GM19468 (cell line): ENCODE measurements around the gene PDK4.
"Not testable (repeated sequence)": the region's sequence is repeated elsewhere in the genome, so short reads cannot be mapped to it uniquely, and the experiment has no call there.

Experiments
- ATAC-seq: cut with Tn5 transposase; IDR thresholded peaks from one replicate; pipeline ENCODE4 v1.9.1; 2021; ENCODE audit warnings: mild to moderate bottlenecking, moderate library complexity, moderate number of reproducible peaks; ENCODE audit not compliant: unreplicated experiment; ENCODE audit errors: extremely low read depth

The PDK4 gene

GRCh38 chr7:95579318-95579717, 17.0 kb downstream of the PDK4 start:
- no peak for ATAC-seq

DNA sequence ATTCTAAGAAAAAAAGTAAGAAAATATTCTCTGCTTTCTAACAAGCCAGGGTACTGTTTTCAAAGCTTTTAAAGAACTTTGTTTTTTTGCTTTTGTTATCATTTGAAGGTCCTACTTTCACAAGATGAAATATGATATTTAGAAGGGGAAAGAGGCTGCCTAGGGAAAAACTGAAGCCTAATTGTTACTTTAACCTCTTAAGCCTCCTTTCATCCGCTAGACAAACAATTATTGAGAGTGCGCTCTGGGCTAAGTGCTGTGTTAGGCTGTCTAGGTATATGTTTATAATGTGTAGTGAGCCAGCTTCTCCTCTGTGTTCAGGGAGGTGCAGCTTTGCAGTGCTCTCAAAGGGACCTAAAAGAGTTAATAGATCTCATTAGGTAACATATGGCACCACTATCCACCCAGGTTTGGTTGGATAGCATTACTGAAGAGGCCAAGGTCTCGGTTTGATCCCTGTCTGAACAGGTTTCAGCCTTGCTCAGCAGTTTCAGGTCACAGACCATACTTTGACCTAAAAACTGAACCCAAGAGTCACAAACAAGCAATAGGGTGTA, 17.9 kb downstream of the PDK4 start:
- no peak for ATAC-seq

DNA sequence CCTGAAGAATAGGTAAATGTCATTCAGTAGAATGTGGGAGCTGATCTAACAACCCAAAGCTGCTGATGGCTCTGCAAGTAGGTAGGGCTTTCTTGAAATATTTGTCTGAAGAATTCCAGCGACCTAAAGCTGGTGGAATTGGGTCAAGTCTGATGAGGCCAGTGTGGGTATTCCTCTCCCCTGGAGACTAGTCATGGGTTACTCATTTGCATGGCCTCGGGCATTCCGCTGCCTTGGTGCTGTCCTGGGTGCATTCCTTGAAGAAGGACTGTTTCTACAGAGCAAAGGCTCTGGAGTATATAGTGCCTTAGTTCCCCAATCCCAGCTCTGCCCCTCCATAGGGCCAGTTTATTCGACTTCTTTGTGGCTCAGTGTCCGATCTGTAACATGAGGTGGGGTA, 19.2 kb downstream of the PDK4 start:
- no peak for ATAC-seq

DNA sequence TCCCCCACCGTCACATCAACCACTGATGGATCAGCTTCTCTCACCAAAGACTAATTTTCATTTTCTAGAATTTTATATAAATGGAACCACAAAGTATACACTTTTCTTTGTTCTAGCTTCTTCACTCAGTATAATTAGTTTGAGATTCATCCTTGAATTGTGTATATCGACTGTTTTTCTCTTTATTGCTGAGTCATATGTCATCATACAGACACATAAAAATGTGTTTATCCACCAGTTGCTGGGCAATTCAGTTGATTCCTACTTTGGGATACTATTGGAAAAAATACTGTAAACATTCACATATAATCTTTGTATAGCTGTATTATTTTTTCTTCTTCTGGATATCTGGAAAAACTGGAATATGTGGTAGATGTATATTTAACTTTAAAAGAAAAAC, 26.6 kb downstream of the PDK4 start:
- no peak for ATAC-seq

DNA sequence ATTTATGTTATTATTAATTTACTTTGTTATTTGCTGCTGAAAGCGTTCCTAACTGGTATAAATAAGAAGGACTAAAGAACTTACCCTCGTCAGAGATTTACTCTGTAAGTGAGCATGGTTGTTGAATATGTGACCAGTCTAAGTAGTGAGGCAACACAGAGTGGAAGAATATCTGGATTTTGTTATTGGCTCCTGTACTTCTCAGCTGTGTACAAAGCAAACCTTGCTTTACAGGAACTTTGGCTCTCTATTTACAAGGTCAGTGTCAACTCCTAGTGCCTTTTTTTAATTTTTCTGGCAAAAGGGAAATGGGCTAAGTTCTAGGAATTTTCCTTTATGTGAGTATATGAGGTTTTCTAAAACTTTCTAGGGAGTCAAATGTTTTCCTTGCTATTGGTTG, 35.6 kb downstream of the PDK4 start:
- ATAC-seq, result no peak

GRCh38 chr7:95558864-95559263, 37.5 kb downstream of the PDK4 start:
- ATAC-seq, result no peak

GRCh38 chr7:95556777-95557176, 39.5 kb downstream of the PDK4 start:
- no peak for ATAC-seq

DNA sequence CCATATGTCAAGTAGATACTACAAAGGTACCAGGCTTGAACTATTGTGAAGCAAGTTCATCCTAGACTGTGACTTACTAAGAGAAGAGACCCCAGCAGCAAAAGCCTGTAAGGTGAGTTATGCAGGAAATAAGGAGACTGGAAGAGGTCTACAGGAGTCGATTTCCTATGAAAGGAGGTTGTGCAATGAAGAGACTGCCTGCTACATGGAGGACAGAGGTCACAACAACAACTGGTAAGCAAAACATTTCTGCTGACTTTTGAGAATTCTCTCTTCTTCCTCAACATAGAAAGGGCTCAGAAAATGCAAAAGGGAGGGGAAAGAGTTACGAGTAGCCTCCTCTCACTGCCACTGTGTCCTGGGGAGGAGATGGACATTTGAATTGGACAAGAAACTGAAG, 42.4 kb downstream of the PDK4 start:
- ATAC-seq, result no peak

- not testable (repeated sequence) for ATAC-seq
These were observed 44.0 kb downstream of the PDK4 start for GRCh38 chr7:95552010-95552926.

- ATAC-seq, result no peak
These were observed 45.8 kb downstream of the PDK4 start for GRCh38 chr7:95550546-95550945.

DNA sequence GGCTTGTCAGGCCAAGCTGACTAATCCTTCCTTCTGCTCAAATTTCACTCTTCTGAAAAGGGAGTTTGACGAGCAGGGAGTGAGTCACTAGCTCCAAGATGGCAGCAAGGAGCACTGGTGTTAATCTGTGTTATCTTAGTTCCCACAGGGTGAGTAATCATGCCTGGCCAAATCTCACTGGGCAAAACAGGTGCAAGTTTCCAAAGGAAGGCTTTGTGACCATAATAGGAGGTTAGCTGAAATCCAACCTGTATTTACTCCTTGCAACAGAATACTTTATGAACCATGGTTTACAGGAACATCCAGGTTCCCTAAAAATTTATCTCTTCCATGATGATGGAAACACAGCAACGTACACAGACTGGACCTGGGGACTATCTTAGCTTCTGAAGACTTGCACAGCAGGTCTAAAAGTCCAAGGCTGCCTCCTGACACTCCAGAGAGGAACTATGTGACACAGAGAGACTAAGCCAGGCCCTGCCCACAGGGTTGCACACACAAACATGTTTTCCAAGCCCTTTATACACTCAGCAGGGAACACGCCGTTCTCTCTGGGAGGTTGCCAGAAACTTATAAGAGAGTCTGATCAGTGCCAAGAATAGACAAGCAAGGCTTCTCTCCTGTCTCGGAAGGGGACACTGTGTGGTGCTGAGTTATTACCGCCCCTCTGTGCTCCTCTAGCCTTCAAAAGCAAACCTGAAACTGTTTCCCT, 46.3 kb downstream of the PDK4 start:
- no peak for ATAC-seq

- no peak for ATAC-seq
These were observed 48.7 kb downstream of the PDK4 start for GRCh38 chr7:95547361-95548348.

GRCh38 chr7:95546647-95547046, 49.7 kb downstream of the PDK4 start:
- no peak for ATAC-seq

- no peak for ATAC-seq
These were observed 50.6 kb downstream of the PDK4 start for GRCh38 chr7:95545673-95546072.

DNA sequence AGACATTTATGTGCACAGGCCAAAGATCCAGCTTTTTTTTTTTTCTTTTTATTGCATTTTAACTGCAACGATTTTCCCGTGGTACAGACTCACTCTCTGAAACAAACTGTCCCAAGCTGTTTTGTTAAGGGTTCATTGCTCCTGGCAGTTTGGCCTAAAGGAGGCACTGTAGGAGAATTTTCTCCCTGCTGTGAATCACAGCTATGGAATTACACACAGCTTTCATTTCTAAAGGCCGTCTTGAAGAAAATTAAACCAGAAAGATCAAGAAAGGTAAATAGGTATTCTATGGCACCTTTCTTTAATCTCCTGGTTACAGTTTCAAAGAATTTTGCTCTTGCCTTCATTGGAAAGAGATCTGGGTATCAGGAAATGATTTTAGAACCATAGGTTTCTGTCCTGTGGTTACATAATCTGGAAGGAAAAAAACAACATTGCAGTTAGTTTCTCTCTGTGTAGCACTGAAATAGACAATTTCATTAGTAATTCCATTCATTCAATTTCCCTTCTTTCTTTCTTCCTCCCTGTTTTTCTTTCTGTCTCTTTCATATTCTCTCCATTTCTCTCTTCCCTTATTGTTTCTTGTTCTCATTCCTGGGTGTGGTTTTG, 51.2 kb downstream of the PDK4 start:
- ATAC-seq, result no peak

DNA sequence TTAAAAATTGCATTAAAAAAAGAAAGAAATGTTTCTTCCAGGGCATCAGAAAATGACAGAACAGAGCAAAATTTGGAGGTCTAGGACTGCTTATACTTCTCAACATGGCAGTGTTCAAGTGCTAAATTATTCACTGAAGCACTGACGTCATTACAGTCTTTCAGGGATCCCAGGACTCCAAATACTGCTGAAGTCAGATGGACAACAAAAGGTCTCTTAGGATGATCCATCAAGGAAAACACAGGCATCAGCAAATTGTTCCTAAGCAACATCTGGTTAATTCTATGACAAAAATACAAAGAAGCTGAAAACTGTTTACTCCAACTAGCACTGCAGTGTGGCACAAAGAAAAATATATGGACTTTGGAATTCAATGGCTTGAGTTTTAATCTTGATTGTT, 52.1 kb downstream of the PDK4 start:
- ATAC-seq, result no peak

DNA sequence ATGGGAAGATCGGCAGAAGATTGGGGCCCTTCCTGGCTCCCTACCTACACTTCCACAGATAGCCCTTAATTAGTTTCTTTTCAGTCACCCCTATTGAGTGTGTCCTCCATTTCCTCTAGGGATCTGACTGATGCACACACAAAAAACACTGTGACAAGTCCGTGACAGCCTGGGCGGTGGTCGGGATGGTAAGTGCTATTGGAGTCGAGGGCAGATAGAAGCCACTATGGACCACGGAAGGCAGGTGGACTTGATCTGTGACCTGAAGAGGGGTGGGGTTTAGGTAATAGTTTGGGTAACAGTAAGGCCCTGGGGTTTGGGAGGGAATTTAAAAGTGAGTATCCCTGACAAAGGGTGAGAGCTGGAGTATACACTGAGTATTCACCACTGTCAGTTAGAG, 53.0 kb downstream of the PDK4 start:
- no peak for ATAC-seq

DNA sequence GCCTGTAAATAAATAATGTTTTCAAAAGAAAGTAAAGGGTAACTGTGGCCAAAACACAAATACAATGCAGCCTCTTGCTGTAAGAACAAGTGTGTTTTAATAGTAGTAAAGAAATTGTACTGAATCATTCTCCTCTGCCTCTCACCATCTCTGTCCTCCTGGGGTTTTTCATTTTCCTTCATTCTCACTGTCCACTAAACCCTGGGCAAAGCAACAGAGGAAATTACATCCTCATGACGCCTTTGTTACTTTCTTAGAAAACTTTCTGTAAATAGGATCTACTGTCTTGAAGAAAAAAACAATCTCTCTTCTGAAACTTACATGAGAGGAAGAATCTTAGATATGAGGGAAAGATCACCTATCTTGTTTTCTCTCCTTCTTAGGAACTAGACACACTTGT, 56.0 kb downstream of the PDK4 start:
- no peak for ATAC-seq

- ATAC-seq, result no peak
These were observed 56.9 kb downstream of the PDK4 start for GRCh38 chr7:95539426-95539825.

- ATAC-seq, result no peak
These were observed 58.8 kb downstream of the PDK4 start for GRCh38 chr7:95537468-95537867.
